Measurements from ENCODE around the gene FOCAD. TPM values are rescaled to one million over a fixed set of nuclear protein-coding genes. Genes with fewer than 3 reads are reported as not detected.

Gene FOCAD
- total RNA-seq, 1 experiment from 2014 or later, result 40.7 TPM

DNA sequence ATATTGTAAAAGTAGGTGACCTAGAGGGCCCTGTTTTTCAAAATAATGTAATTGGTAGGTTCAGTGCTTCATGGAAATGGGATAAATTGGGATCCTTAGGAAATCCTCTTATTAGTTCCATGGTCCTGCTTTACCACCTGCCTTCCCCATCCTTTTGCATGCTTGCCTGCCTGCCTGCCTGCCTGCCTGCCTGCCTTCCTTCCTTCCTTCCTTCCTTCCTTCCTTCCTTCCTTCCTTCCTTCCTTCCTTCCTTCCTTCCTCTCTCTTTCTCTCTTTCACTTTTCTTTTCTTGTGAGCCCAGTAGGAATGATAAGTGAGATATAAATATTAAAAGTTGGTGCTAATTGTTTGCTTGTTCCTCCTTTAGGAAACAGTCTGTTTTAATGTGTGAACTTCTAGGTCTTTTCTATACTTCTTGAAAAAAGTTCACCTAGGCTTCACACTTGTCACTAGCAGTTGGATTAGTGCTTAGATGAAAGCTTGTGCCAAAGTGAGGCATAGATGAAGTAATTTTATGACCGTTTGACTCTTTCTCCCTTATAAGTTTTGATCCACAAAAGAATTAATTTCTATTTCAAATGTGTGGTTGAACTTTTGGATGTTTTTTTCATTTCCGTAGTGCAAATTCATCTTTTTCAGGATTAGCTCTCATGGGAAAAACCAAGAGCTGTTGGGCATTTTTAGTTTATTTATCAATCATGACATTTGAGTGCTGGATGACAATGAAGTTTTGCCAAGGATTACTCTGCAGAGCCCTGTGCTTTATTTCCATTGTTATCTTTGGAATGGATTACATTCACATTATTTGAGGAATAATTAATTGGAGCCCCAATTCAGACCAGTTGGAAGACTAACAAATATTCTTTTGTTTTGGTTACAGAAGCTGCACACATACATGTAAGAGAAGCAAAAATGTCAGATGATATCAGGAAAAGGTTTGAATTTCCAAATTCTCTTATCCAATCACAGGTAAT, 30.7 kb downstream of the FOCAD start:
- no peaks in the 10 kb centered on the region for H3K27me3 ChIP-seq (ENCODE audit: insufficient read depth, low read length)
- H3K9me2 ChIP-seq (ENCODE audit: insufficient read depth), result no peaks in the 10 kb centered on the region
- ATAC-seq (no peak), DNase-seq (ENCODE audit: low read depth, low spot score) (no peak)
- BruUV-seq (replicated peaks), result no TSS peak
- intact Hi-C loops (cut with micrococcal nuclease), result no loop called here
- no peak overlapping the region for H3K4me3 ChIP-seq (replicated peaks in 1 of 2; ENCODE audit: low read depth in 1 of 2, low read length in 2 of 2)
- H3K27ac ChIP-seq (ENCODE audit: low read depth, low read length), result no peak overlapping the region
- POLR2A ChIA-PET, result no interaction called here
- H3K4me2 ChIP-seq (ENCODE audit: low read length), result no peak overlapping the region
- no peaks in the 10 kb centered on the region; the same call in none of the 2 replicates for H3K79me2 ChIP-seq (ENCODE audit: insufficient read depth, low read length)
- no peak for TF ChIP-seq POLR2A (IDR thresholded peaks at IDR 0.05; ENCODE audit: borderline replicate concordance, extremely low read depth, insufficient read depth, insufficient read length)
- TF ChIP-seq TCF7L2 (IDR thresholded peaks at IDR 0.05; ENCODE audit: borderline replicate concordance, extremely low read depth, insufficient read depth, insufficient read length), result no peak
- TF ChIP-seq FOSL1 (IDR thresholded peaks at IDR 0.05; ENCODE audit: low read depth), result no peak
- no peak for TF ChIP-seq YY1 (IDR thresholded peaks at IDR 0.05; ENCODE audit: extremely low read depth, insufficient replicate concordance, low read depth, low read length)
- RAD21 ChIA-PET (ENCODE audit: low non-redundant PET in 1 of 2, low total read pairs in 2 of 2, uncharacterized antibody in 2 of 2, unreplicated experiment in 2 of 2), result no interaction called here
- H2AFZ ChIP-seq (ENCODE audit: low read depth, low read length, poor library complexity, severe bottlenecking), result no peak overlapping the region
- no peaks in the 10 kb centered on the region for H3K9me3 ChIP-seq (ENCODE audit: control insufficient read depth in 1 of 2, insufficient read depth in 1 of 2, low read depth in 1 of 2, low read length in 2 of 2)
- CTCF ChIA-PET, result no interaction called here
- H4K20me1 ChIP-seq (ENCODE audit: insufficient read depth), result no peaks in the 10 kb centered on the region
- H3K36me3 ChIP-seq (ENCODE audit: control insufficient read depth in 1 of 2, insufficient read depth in 2 of 2, low read length in 2 of 2), result no peaks in the 10 kb centered on the region; a peak in 1 of 4 replicates
- no peaks in the 10 kb centered on the region for H3K4me1 ChIP-seq (ENCODE audit: control insufficient read depth in 1 of 2, insufficient read depth in 2 of 2, low read length in 2 of 2)
- no peak overlapping the region for H3K9ac ChIP-seq (ENCODE audit: low read length)

DNA sequence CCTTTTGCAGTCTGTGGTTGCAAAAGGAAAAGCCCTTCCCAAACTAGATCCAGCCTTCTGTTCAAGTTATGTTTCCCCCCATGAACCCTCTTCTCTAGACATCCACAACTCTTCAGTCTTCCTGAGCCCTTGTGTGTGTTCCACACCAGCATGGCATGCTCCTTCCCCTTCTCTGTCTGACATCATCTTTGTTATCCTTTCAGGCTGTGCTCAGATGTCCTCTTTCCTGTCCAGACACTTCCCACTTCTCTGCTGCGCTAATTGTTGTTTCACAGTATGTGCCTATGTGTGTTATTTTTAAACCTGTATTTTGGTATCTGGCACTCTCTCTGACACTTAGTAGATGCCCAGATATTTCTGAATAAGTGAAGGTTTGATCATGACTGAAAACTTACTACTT, 38.2 kb downstream of the FOCAD start:
- POLR2A ChIA-PET, result no interaction called here
- H3K27me3 ChIP-seq (ENCODE audit: insufficient read depth, low read length), result no peaks in the 10 kb centered on the region
- RAD21 ChIA-PET (ENCODE audit: low non-redundant PET in 1 of 2, low total read pairs in 2 of 2, uncharacterized antibody in 2 of 2, unreplicated experiment in 2 of 2), result no interaction called here
- no peaks in the 10 kb centered on the region for H3K9me3 ChIP-seq (ENCODE audit: control insufficient read depth in 1 of 2, insufficient read depth in 1 of 2, low read depth in 1 of 2, low read length in 2 of 2)
- no peak overlapping the region for H3K9ac ChIP-seq (ENCODE audit: low read length)
- CTCF ChIA-PET, result no interaction called here
- no peak overlapping the region for H3K4me2 ChIP-seq (ENCODE audit: low read length)
- H2AFZ ChIP-seq (ENCODE audit: low read depth, low read length, poor library complexity, severe bottlenecking), result no peak overlapping the region
- ATAC-seq, result no peak
- no peaks in the 10 kb centered on the region for H4K20me1 ChIP-seq (ENCODE audit: insufficient read depth)
- H3K27ac ChIP-seq (ENCODE audit: low read depth, low read length), result no peak overlapping the region
- no peak overlapping the region for H3K4me3 ChIP-seq (replicated peaks in 1 of 2; ENCODE audit: low read depth in 1 of 2, low read length in 2 of 2)
- no TSS peak for BruUV-seq (replicated peaks)
- no peaks in the 10 kb centered on the region for H3K79me2 ChIP-seq (ENCODE audit: insufficient read depth, low read length)
- no peaks in the 10 kb centered on the region; a peak in 1 of 4 replicates for H3K36me3 ChIP-seq (ENCODE audit: control insufficient read depth in 1 of 2, insufficient read depth in 2 of 2, low read length in 2 of 2)
- intact Hi-C loops (cut with micrococcal nuclease), result no loop called here
- H3K9me2 ChIP-seq (ENCODE audit: insufficient read depth), result no peaks in the 10 kb centered on the region
- peaks cover 8 to 15% of the 10 kb centered on the region in 2 experiments; a peak in 3 of 4 replicates for H3K4me1 ChIP-seq (ENCODE audit: control insufficient read depth in 1 of 2, insufficient read depth in 2 of 2, low read length in 2 of 2)
- DNase-seq (ENCODE audit: low read depth, low spot score), result no peak
- TF ChIP-seq POLR2A (IDR thresholded peaks at IDR 0.05; ENCODE audit: borderline replicate concordance, extremely low read depth, insufficient read depth, insufficient read length) (no peak), CBX3 (IDR thresholded peaks at IDR 0.05; ENCODE audit: low read depth) (no peak), ZNF274 (IDR thresholded peaks at IDR 0.05; ENCODE audit: low read depth, low read length) (no peak), TCF7L2 (IDR thresholded peaks at IDR 0.05; ENCODE audit: borderline replicate concordance, extremely low read depth, insufficient read depth, insufficient read length) (no peak), SRF (IDR thresholded peaks at IDR 0.05; ENCODE audit: low read depth) (no peak), ELF1 (IDR thresholded peaks at IDR 0.05; ENCODE audit: borderline replicate concordance, low read depth) (no peak), YY1 (IDR thresholded peaks at IDR 0.05; ENCODE audit: extremely low read depth, insufficient replicate concordance, low read depth, low read length) (no peak), FOSL1 (IDR thresholded peaks at IDR 0.05; ENCODE audit: low read depth) (no peak), ZFX (IDR thresholded peaks at IDR 0.05) (no peak), JUND (IDR thresholded peaks at IDR 0.05) (no peak), CEBPB (IDR thresholded peaks at IDR 0.05; ENCODE audit: low read depth) (no peak)
- TF ChIP-seq, protein P1, sequence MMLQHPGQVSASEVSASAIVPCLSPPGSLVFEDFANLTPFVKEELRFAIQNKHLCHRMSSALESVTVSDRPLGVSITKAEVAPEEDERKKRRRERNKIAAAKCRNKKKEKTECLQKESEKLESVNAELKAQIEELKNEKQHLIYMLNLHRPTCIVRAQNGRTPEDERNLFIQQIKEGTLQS (IDR thresholded peaks at IDR 0.05), result no peak
- TF ChIP-seq, protein P2, sequence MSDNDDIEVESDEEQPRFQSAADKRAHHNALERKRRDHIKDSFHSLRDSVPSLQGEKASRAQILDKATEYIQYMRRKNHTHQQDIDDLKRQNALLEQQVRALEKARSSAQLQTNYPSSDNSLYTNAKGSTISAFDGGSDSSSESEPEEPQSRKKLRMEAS (IDR thresholded peaks at IDR 0.05), result no peak
- TF ChIP-seq, protein P3, sequence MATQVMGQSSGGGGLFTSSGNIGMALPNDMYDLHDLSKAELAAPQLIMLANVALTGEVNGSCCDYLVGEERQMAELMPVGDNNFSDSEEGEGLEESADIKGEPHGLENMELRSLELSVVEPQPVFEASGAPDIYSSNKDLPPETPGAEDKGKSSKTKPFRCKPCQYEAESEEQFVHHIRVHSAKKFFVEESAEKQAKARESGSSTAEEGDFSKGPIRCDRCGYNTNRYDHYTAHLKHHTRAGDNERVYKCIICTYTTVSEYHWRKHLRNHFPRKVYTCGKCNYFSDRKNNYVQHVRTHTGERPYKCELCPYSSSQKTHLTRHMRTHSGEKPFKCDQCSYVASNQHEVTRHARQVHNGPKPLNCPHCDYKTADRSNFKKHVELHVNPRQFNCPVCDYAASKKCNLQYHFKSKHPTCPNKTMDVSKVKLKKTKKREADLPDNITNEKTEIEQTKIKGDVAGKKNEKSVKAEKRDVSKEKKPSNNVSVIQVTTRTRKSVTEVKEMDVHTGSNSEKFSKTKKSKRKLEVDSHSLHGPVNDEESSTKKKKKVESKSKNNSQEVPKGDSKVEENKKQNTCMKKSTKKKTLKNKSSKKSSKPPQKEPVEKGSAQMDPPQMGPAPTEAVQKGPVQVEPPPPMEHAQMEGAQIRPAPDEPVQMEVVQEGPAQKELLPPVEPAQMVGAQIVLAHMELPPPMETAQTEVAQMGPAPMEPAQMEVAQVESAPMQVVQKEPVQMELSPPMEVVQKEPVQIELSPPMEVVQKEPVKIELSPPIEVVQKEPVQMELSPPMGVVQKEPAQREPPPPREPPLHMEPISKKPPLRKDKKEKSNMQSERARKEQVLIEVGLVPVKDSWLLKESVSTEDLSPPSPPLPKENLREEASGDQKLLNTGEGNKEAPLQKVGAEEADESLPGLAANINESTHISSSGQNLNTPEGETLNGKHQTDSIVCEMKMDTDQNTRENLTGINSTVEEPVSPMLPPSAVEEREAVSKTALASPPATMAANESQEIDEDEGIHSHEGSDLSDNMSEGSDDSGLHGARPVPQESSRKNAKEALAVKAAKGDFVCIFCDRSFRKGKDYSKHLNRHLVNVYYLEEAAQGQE (IDR thresholded peaks at IDR 0.05; ENCODE audit: low read depth), result no peak

Data from HCT116 (cell line).